Measurements from ENCODE around the gene CXCR3.

The CXCR3 gene

DNA sequence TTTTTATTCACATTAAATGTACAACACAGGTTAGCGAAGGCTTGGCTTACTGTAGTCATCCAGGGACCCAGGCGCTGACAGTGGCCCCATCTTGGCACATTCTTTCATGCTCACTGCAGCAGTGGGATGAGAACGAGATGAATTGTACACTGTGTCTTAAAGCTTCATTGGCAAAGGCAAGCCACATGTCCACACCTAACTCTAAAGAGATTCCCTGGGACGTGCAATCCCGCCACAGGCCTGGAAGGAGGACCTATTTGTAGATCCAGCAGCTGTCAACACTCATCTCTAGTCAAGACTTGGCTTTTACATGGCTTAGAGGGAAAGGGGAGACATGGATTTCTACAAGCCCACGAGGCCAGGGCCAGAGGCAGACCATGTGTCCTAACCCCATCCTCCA, 16.1 kb upstream of the CXCR3 start:
- Histone ChIP-seq H3K27me3 (ENCODE audit: low read depth, low read length) (no peaks in the 10 kb centered on the region), H3K27ac (ENCODE audit: low read length) (no peak overlapping the region), H3K9me3 (ENCODE audit: control insufficient read depth in 1 of 2, low read length in 2 of 2) (no peaks in the 10 kb centered on the region), H3K4me1 (ENCODE audit: control insufficient read depth in 1 of 2, insufficient read depth in 2 of 2, low read length in 2 of 2) (no peaks in the 10 kb centered on the region), H3K4me3 (ENCODE audit: low read depth in 1 of 2, low read length in 2 of 2) (no peak overlapping the region), H3K36me3 (ENCODE audit: control insufficient read depth in 1 of 2, insufficient read depth in 2 of 2, low read length in 2 of 2) (no peaks in the 10 kb centered on the region)

DNA sequence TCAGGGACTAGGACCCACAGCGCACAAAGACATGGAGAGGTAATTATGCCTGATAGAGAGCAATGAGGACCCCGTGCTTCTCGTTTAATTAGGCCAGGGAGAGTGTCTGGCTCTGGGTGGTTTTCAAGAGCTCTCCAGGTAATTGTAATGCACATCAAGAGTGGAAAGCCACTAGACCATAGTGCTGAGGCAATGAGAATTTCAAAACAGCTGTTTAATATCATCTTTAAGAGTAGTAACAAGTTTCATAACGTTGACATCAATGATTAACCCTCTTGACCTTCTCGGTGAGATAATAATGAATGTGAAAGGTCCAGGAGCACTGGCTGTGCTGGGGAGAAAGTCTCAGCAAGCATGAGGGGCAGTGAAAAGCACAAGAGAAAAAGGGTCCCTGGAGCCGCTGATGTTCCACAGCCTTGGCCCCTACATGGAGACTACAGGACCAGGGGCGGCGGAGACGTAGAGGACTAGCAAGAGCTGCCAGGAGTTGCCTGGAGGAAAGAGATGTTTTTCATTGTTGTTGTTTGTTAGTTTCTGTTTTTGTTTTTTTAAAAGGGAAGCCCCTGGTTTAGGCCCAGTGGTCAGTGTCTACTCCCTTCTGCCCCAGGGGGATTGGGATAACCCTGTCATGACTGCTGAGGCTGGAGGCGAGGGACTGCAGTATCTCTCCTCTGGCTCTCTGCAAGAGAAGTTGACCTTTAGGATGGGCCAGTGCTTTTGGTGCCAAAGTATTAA, 14.8 kb upstream of the CXCR3 start:
- H3K9me3 ChIP-seq (ENCODE audit: control insufficient read depth in 1 of 2, low read length in 2 of 2): no peaks in the 10 kb centered on the region
- H3K4me1 ChIP-seq (ENCODE audit: control insufficient read depth in 1 of 2, insufficient read depth in 2 of 2, low read length in 2 of 2): no peaks in the 10 kb centered on the region
- H3K27me3 ChIP-seq (ENCODE audit: low read depth, low read length): no peaks in the 10 kb centered on the region
- no peak overlapping the region for H3K27ac ChIP-seq (ENCODE audit: low read length)
- no peaks in the 10 kb centered on the region for H3K36me3 ChIP-seq (ENCODE audit: control insufficient read depth in 1 of 2, insufficient read depth in 2 of 2, low read length in 2 of 2)
- H3K4me3 ChIP-seq (ENCODE audit: low read depth in 1 of 2, low read length in 2 of 2): no peak overlapping the region

DNA sequence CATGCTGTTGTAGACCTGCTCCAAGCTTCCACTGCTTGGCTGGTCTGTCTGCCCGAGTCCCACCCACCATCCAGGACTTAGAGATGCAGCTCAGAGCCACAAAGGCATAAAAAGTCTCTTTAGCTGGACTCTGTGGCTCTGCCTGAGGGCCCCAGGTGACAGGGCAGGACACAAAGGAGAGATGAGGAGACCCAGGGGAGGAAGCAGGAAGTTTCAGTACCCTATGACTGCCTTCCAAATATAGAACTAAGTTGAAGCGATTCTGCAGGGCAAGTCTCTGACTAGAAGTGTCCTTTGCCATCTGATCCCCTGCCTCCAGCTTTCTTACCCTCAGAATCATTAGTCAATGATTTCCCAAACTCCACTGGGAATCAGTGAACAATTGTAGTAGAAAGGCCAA, 11.2 kb upstream of the CXCR3 start:
- Histone ChIP-seq H3K27me3 (ENCODE audit: low read depth, low read length) (no peaks in the 10 kb centered on the region), H3K4me3 (ENCODE audit: low read depth in 1 of 2, low read length in 2 of 2) (no peak overlapping the region), H3K27ac (ENCODE audit: low read length) (no peak overlapping the region), H3K4me1 (ENCODE audit: control insufficient read depth in 1 of 2, insufficient read depth in 2 of 2, low read length in 2 of 2) (no peaks in the 10 kb centered on the region), H3K9me3 (ENCODE audit: control insufficient read depth in 1 of 2, low read length in 2 of 2) (no peaks in the 10 kb centered on the region), H3K36me3 (ENCODE audit: control insufficient read depth in 1 of 2, insufficient read depth in 2 of 2, low read length in 2 of 2) (no peaks in the 10 kb centered on the region)

DNA sequence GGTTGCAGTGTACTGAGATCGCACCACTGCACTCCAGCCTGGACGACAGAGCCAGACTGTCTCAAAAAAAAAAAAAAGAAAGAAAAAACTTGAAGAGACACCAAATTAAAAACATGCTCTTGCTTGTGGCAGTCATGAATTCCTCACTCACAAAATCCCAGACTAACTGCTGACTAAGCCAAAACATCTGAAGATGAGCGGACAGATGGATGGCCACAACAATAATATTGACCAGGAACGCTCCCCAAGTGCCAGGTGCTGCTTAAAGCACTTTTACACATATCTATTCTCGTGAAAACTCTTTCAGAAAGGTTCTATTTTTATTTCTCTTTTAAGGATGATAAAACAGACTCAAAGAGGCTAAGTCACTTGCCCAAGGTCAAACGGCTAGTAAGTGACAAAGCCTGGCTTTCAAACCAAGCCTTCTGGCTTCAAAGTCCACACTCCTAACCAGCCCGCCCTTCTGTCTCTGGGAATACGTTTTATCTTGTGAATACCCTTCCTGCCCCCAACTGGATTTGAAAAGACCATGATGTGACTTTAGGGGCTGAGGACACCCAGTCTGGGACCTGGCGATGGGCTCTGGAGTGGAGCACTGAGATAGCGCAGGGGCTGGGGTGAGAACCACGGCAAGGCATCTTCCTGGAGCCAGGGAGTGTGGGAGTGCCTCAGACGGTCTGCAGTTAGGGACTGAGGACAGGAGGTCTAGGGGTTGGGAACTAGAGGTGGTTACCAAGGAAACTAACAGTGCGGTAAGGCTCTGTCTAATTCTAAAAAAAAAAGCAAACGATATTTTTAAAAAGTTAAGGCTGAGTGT, 9.5 kb upstream of the CXCR3 start:
- Histone ChIP-seq H3K9me3 (ENCODE audit: control insufficient read depth in 1 of 2, low read length in 2 of 2) (no peaks in the 10 kb centered on the region), H3K36me3 (ENCODE audit: control insufficient read depth in 1 of 2, insufficient read depth in 2 of 2, low read length in 2 of 2) (no peaks in the 10 kb centered on the region), H3K4me1 (ENCODE audit: control insufficient read depth in 1 of 2, insufficient read depth in 2 of 2, low read length in 2 of 2) (peaks cover 5 to 10% of the 10 kb centered on the region in 2 donors), H3K27me3 (ENCODE audit: low read depth, low read length) (no peaks in the 10 kb centered on the region), H3K4me3 (ENCODE audit: low read depth in 1 of 2, low read length in 2 of 2) (no peak overlapping the region), H3K27ac (ENCODE audit: low read length) (no peak overlapping the region)

DNA sequence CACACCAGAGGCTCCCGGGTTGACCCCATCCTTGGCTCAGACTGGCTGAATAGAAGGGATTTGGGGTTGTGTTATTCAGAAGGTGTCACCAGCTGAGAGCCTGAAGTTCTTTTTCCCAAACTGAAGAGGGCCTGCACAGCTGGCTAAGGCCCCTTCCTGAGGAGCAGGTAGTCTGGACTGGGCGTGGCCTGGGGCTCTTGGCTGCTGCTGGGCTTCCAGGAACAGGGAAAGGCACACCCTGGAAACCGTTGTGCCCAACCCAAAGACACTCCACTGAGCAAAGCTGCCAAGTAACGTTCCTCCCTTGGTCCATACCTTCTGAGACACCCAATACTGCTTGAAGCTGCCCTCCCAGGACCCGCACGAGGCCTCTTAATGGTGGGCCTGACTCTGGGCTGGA, 8.3 kb upstream of the CXCR3 start:
- H3K27ac ChIP-seq (ENCODE audit: low read length): peak overlapping the region; percentile 31
- H3K4me3 ChIP-seq (ENCODE audit: low read depth in 1 of 2, low read length in 2 of 2): no peak overlapping the region
- H3K9me3 ChIP-seq (ENCODE audit: control insufficient read depth in 1 of 2, low read length in 2 of 2): no peaks in the 10 kb centered on the region
- H3K36me3 ChIP-seq (ENCODE audit: control insufficient read depth in 1 of 2, insufficient read depth in 2 of 2, low read length in 2 of 2): no peaks in the 10 kb centered on the region
- H3K27me3 ChIP-seq (ENCODE audit: low read depth, low read length): no peaks in the 10 kb centered on the region
- peaks cover 13 to 18% of the 10 kb centered on the region in 2 donors for H3K4me1 ChIP-seq (ENCODE audit: control insufficient read depth in 1 of 2, insufficient read depth in 2 of 2, low read length in 2 of 2)

DNA sequence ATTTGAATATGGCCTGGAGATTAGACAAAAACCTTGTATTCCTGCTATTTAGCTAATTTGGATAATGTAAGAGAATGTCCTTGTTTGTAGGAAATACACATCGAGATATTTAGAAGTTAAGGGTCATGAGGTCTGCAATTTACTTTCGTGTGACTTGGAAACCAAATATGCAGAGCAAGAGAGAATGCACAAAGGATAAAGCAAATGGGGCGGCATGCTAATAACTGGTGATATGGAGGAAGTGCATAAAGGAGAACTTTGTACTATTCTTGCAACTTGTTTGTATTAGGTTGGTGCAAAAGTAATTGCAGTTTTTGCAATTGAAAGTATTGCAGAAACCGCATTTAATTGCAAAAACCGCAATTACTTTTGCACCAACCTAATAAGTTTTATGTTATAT, 7.2 kb upstream of the CXCR3 start:
- H3K27me3 ChIP-seq (ENCODE audit: low read depth, low read length): no peaks in the 10 kb centered on the region
- H3K9me3 ChIP-seq (ENCODE audit: control insufficient read depth in 1 of 2, low read length in 2 of 2): no peaks in the 10 kb centered on the region
- H3K36me3 ChIP-seq (ENCODE audit: control insufficient read depth in 1 of 2, insufficient read depth in 2 of 2, low read length in 2 of 2): no peaks in the 10 kb centered on the region
- H3K4me3 ChIP-seq (ENCODE audit: low read depth in 1 of 2, low read length in 2 of 2): no peak overlapping the region
- H3K4me1 ChIP-seq (ENCODE audit: control insufficient read depth in 1 of 2, insufficient read depth in 2 of 2, low read length in 2 of 2): peaks cover 15 to 21% of the 10 kb centered on the region in 2 donors
- H3K27ac ChIP-seq (ENCODE audit: low read length): no peak overlapping the region

DNA sequence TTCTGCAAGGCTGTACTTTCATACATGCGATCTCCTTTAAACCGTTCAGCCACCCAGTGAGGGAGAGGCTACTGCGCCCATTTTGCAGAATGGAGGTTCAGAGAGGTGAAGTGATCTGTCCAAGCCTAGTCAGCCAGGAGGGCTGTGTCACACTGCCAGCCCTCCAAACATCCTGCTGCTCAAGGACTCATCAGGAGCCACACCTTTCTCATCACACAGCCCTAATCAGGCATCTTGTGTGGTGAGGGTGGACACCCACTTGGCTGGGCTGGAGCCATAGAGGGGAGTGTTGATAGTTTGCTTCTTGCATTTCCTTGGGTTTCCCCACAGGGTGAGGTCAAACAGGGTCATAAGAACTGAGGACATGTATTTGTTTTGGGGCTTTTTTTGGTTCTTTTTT, 5.4 kb upstream of the CXCR3 start:
- peak overlapping the region; percentile 75 for H3K27ac ChIP-seq (ENCODE audit: low read length)
- H3K4me1 ChIP-seq (ENCODE audit: control insufficient read depth in 1 of 2, insufficient read depth in 2 of 2, low read length in 2 of 2): peaks cover 15 to 21% of the 10 kb centered on the region in 2 donors
- H3K9me3 ChIP-seq (ENCODE audit: control insufficient read depth in 1 of 2, low read length in 2 of 2): no peaks in the 10 kb centered on the region
- H3K36me3 ChIP-seq (ENCODE audit: control insufficient read depth in 1 of 2, insufficient read depth in 2 of 2, low read length in 2 of 2): no peaks in the 10 kb centered on the region
- no peaks in the 10 kb centered on the region for H3K27me3 ChIP-seq (ENCODE audit: low read depth, low read length)
- no peak overlapping the region for H3K4me3 ChIP-seq (ENCODE audit: low read depth in 1 of 2, low read length in 2 of 2)

DNA sequence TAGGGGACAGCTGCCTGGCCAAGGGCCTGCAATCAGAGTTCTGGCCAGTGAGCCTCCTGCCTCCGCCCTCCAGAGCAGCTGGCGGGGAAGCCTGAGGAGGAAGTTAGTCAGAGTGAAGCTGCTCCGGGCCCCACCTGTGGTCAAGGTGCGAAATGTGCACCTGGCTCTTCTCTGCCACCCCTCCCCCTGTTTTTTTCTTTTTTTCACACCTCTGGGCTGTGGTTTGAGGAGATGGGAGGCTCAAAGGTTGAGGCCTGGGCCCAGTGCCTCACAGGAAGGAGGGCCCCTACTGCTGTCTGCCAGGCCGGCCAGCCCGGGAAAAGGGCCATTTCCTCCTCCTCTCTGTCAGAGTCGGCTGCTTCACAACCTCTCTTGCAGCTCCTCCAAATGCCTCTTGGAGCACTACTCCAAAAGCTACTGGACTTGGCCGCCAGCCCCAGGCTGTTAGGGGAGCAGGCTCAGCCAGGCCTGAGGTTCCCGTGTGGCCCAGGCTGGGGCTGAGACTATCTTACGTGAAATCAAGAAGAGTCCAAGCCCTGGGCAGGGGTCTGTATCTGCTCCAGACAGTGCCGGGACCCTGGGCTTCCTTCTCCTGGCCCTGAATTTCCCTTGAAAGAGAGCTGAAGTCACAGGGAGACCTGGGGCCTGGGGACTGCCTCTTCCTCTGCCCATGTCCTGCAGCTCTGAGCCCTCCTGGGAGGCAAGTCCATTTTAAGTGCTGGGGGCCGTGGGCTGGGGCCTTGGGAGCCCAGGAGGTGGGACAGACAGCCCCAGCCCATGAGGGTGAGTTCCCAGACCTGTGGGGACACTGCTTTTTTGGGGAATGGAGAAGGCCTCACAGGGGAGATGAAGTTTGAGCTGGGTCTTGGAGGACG, 4.5 kb upstream of the CXCR3 start:
- Histone ChIP-seq H3K27me3 (ENCODE audit: low read depth, low read length) (no peaks in the 10 kb centered on the region), H3K4me3 (ENCODE audit: low read depth in 1 of 2, low read length in 2 of 2) (no peak overlapping the region), H3K36me3 (ENCODE audit: control insufficient read depth in 1 of 2, insufficient read depth in 2 of 2, low read length in 2 of 2) (no peaks in the 10 kb centered on the region), H3K4me1 (ENCODE audit: control insufficient read depth in 1 of 2, insufficient read depth in 2 of 2, low read length in 2 of 2) (peaks cover 15 to 21% of the 10 kb centered on the region in 2 donors), H3K27ac (ENCODE audit: low read length) (peak overlapping the region; percentile 75), H3K9me3 (ENCODE audit: control insufficient read depth in 1 of 2, low read length in 2 of 2) (no peaks in the 10 kb centered on the region)

DNA sequence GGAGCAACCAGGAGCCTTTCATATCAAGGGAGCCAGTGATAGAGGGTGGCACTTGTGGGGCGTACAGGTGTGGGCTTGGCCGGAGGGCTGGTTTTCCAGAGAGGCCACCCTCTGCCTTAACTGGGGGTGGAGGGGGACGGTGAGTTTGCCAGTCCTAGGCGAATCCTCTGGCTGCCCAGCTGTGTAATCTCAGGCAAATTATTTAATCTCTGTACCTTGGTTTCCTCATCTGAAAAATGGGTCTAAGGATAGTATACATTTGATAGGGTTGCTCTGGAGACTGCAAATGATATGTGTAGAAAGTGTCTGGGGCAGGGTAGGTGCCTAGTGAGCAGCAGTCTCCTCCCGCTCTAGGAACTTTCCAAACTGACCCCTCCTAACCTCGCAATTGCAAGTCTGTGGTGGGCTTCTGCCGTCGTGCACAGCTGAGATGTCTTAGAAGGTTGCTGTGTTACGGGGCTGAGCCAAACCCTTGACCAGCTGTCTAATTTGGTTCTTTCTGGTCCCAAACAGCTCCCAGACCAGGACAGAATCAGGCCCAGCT, 3.8 kb upstream of the CXCR3 start:
- H3K36me3 ChIP-seq (ENCODE audit: control insufficient read depth in 1 of 2, insufficient read depth in 2 of 2, low read length in 2 of 2): no peaks in the 10 kb centered on the region
- H3K4me3 ChIP-seq (ENCODE audit: low read depth in 1 of 2, low read length in 2 of 2): no peak overlapping the region
- H3K27ac ChIP-seq (ENCODE audit: low read length): peak overlapping the region; percentile 27
- H3K4me1 ChIP-seq (ENCODE audit: control insufficient read depth in 1 of 2, insufficient read depth in 2 of 2, low read length in 2 of 2): peaks cover 15 to 21% of the 10 kb centered on the region in 2 donors
- H3K27me3 ChIP-seq (ENCODE audit: low read depth, low read length): no peaks in the 10 kb centered on the region
- no peaks in the 10 kb centered on the region for H3K9me3 ChIP-seq (ENCODE audit: control insufficient read depth in 1 of 2, low read length in 2 of 2)

DNA sequence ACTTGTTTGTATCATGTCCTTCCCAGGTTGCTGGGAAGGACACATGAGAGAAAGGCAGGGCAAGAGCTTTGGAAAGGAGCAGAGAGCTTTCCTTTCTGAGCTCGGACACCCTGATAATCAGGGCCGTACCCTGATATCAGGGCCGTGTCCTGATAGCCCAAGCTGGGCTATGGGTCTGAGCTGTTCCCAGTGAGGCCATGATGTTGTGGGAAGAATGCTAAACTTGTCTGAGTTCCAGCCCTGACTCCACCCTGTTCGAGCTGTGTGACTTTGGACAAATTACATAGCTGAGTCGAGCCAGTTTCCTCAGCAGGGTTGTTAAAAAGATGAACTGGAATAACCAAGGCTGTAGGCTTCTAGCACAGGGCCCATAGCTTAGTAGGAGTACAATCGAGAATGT, 3.3 kb upstream of the CXCR3 start:
- no peaks in the 10 kb centered on the region for H3K36me3 ChIP-seq (ENCODE audit: control insufficient read depth in 1 of 2, insufficient read depth in 2 of 2, low read length in 2 of 2)
- H3K4me3 ChIP-seq (ENCODE audit: low read depth in 1 of 2, low read length in 2 of 2): no peak overlapping the region
- peak overlapping the region; percentile 27 for H3K27ac ChIP-seq (ENCODE audit: low read length)
- peaks cover 15 to 21% of the 10 kb centered on the region in 2 donors for H3K4me1 ChIP-seq (ENCODE audit: control insufficient read depth in 1 of 2, insufficient read depth in 2 of 2, low read length in 2 of 2)
- H3K9me3 ChIP-seq (ENCODE audit: control insufficient read depth in 1 of 2, low read length in 2 of 2): no peaks in the 10 kb centered on the region
- no peaks in the 10 kb centered on the region for H3K27me3 ChIP-seq (ENCODE audit: low read depth, low read length)

DNA sequence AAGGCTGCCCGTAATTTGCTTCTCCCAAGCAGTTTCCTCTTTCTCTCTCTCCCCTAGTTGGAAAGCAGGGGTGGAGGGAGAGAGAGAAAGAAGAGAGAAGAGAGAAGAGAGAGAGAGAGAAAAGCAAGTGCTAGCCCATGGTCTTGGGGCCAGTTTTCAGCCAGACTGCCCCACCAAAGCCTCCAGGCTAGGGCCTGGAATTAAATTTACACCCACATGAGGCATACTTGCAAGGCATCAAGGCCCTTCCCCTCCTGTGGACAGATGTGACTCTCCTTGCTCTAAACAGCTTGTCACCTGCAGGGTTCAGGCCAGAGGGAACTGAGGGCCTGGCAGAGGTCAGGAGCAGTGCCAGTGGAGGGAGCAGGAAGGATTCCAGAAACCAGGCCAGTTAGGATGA, 1.7 kb upstream of the CXCR3 start:
- Histone ChIP-seq H3K4me3 (ENCODE audit: low read depth in 1 of 2, low read length in 2 of 2) (no peak overlapping the region), H3K27me3 (ENCODE audit: low read depth, low read length) (no peaks in the 10 kb centered on the region), H3K27ac (ENCODE audit: low read length) (no peak overlapping the region), H3K9me3 (ENCODE audit: control insufficient read depth in 1 of 2, low read length in 2 of 2) (no peaks in the 10 kb centered on the region), H3K36me3 (ENCODE audit: control insufficient read depth in 1 of 2, insufficient read depth in 2 of 2, low read length in 2 of 2) (no peaks in the 10 kb centered on the region), H3K4me1 (ENCODE audit: control insufficient read depth in 1 of 2, insufficient read depth in 2 of 2, low read length in 2 of 2) (peaks cover 15 to 21% of the 10 kb centered on the region in 2 donors)
